Measurements from ENCODE around the gene TRAPPC11. TPM values are rescaled to one million over a fixed set of nuclear protein-coding genes. Genes with fewer than 3 reads are reported as not detected.

The TRAPPC11 gene
- total RNA-seq, 1 experiment from 2014 or later: 17.2 TPM

GRCh38 chr4:183635741-183636140, 23.4 kb upstream of the TRAPPC11 start:
- DNase-seq (ENCODE audit: low read depth): no peak
- in situ Hi-C loops (cut with HindIII; ENCODE audit: low pct_unique_long_range_greater_than_20kb, low sequenced_read_pairs): no loop called here

GRCh38 chr4:183636503-183636902, 22.6 kb upstream of the TRAPPC11 start:
- in situ Hi-C loops (cut with HindIII; ENCODE audit: low pct_unique_long_range_greater_than_20kb, low sequenced_read_pairs): no loop called here

GRCh38 chr4:183636923-183637322, 22.2 kb upstream of the TRAPPC11 start:
- in situ Hi-C loops (cut with HindIII; ENCODE audit: low pct_unique_long_range_greater_than_20kb, low sequenced_read_pairs): no loop called here
- DNase-seq (ENCODE audit: low read depth): no peak

More at GRCh38 chr4:183636503-183636902, 22.6 kb upstream of the TRAPPC11 start:
- DNase-seq (ENCODE audit: low read depth): peak; percentile 68

GRCh38 chr4:183637461-183637860, 21.6 kb upstream of the TRAPPC11 start:
- DNase-seq (ENCODE audit: low read depth): peak; percentile 33
- in situ Hi-C loops (cut with HindIII; ENCODE audit: low pct_unique_long_range_greater_than_20kb, low sequenced_read_pairs): no loop called here

- DNase-seq (ENCODE audit: low read depth): no peak
- in situ Hi-C loops (cut with HindIII; ENCODE audit: low pct_unique_long_range_greater_than_20kb, low sequenced_read_pairs): no loop called here
Observed at GRCh38 chr4:183638436-183638835, 20.7 kb upstream of the TRAPPC11 start.

GRCh38 chr4:183639291-183639690, 19.8 kb upstream of the TRAPPC11 start:
- in situ Hi-C loops (cut with HindIII; ENCODE audit: low pct_unique_long_range_greater_than_20kb, low sequenced_read_pairs): no loop called here
- no peak for DNase-seq (ENCODE audit: low read depth)

- in situ Hi-C loops (cut with HindIII; ENCODE audit: low pct_unique_long_range_greater_than_20kb, low sequenced_read_pairs): no loop called here
- no peak for DNase-seq (ENCODE audit: low read depth)
Observed at GRCh38 chr4:183645326-183645725, 13.8 kb upstream of the TRAPPC11 start.

- in situ Hi-C loops (cut with HindIII; ENCODE audit: low pct_unique_long_range_greater_than_20kb, low sequenced_read_pairs): no loop called here
- DNase-seq (ENCODE audit: low read depth): no peak
Observed at GRCh38 chr4:183657564-183657963, 1.5 kb upstream of the TRAPPC11 start.

GRCh38 chr4:183658362-183659028, 598 bp upstream of the TRAPPC11 start:
- DNase-seq (ENCODE audit: low read depth): peak; percentile 44
- in situ Hi-C loops (cut with HindIII; ENCODE audit: low pct_unique_long_range_greater_than_20kb, low sequenced_read_pairs): no loop called here

- in situ Hi-C loops (cut with HindIII; ENCODE audit: low pct_unique_long_range_greater_than_20kb, low sequenced_read_pairs): no loop called here
- no peak for DNase-seq (ENCODE audit: low read depth)
Observed at GRCh38 chr4:183659872-183660242, 764 bp downstream of the TRAPPC11 start.

- in situ Hi-C loops (cut with HindIII; ENCODE audit: low pct_unique_long_range_greater_than_20kb, low sequenced_read_pairs): no loop called here
- DNase-seq (ENCODE audit: low read depth): no peak
Observed at GRCh38 chr4:183666088-183666487, 7.0 kb downstream of the TRAPPC11 start.

- DNase-seq (ENCODE audit: low read depth): no peak
- in situ Hi-C loops (cut with HindIII; ENCODE audit: low pct_unique_long_range_greater_than_20kb, low sequenced_read_pairs): no loop called here
Observed at GRCh38 chr4:183670251-183670650, 11.2 kb downstream of the TRAPPC11 start.

- in situ Hi-C loops (cut with HindIII; ENCODE audit: low pct_unique_long_range_greater_than_20kb, low sequenced_read_pairs): no loop called here
- DNase-seq (ENCODE audit: low read depth): no peak
Observed at GRCh38 chr4:183670960-183671555, 12.0 kb downstream of the TRAPPC11 start.

GRCh38 chr4:183674153-183674552, 15.1 kb downstream of the TRAPPC11 start:
- in situ Hi-C loops (cut with HindIII; ENCODE audit: low pct_unique_long_range_greater_than_20kb, low sequenced_read_pairs): no loop called here
- DNase-seq (ENCODE audit: low read depth): no peak

- no peak for DNase-seq (ENCODE audit: low read depth)
- in situ Hi-C loops (cut with HindIII; ENCODE audit: low pct_unique_long_range_greater_than_20kb, low sequenced_read_pairs): no loop called here
Observed at GRCh38 chr4:183675625-183676024, 16.5 kb downstream of the TRAPPC11 start.

GRCh38 chr4:183681119-183681518, 22.0 kb downstream of the TRAPPC11 start:
- in situ Hi-C loops (cut with HindIII; ENCODE audit: low pct_unique_long_range_greater_than_20kb, low sequenced_read_pairs): no loop called here

GRCh38 chr4:183686461-183686860, 27.4 kb downstream of the TRAPPC11 start:
- DNase-seq (ENCODE audit: low read depth): no peak

More at GRCh38 chr4:183681119-183681518, 22.0 kb downstream of the TRAPPC11 start:
- no peak for DNase-seq (ENCODE audit: low read depth)

GRCh38 chr4:183688216-183688615, 29.1 kb downstream of the TRAPPC11 start:
- no peak for DNase-seq (ENCODE audit: low read depth)
- in situ Hi-C loops (cut with HindIII; ENCODE audit: low pct_unique_long_range_greater_than_20kb, low sequenced_read_pairs): no loop called here

More at GRCh38 chr4:183686461-183686860, 27.4 kb downstream of the TRAPPC11 start:
- in situ Hi-C loops (cut with HindIII; ENCODE audit: low pct_unique_long_range_greater_than_20kb, low sequenced_read_pairs): no loop called here

GRCh38 chr4:183691006-183691405, 31.9 kb downstream of the TRAPPC11 start:
- no peak for DNase-seq (ENCODE audit: low read depth)
- in situ Hi-C loops (cut with HindIII; ENCODE audit: low pct_unique_long_range_greater_than_20kb, low sequenced_read_pairs): no loop called here

- no peak for DNase-seq (ENCODE audit: low read depth)
- in situ Hi-C loops (cut with HindIII; ENCODE audit: low pct_unique_long_range_greater_than_20kb, low sequenced_read_pairs): no loop called here
Observed at GRCh38 chr4:183691897-183692296, 32.8 kb downstream of the TRAPPC11 start.
